GM19468 (cell line): ENCODE results near the gene OIP5.
A peak's percentile ranks its signal among the peaks of the same experiment; 100 is the strongest.
"Not testable (repeated sequence)": the region's sequence is repeated elsewhere in the genome, so short reads cannot be mapped to it uniquely, and the experiment has no call there.

Experiments
- ATAC-seq: cut with Tn5 transposase; IDR thresholded peaks from one replicate; pipeline ENCODE4 v1.9.1; 2021; ENCODE audit warnings: mild to moderate bottlenecking, moderate library complexity, moderate number of reproducible peaks; ENCODE audit not compliant: unreplicated experiment; ENCODE audit errors: extremely low read depth

OIP5 gene

DNA sequence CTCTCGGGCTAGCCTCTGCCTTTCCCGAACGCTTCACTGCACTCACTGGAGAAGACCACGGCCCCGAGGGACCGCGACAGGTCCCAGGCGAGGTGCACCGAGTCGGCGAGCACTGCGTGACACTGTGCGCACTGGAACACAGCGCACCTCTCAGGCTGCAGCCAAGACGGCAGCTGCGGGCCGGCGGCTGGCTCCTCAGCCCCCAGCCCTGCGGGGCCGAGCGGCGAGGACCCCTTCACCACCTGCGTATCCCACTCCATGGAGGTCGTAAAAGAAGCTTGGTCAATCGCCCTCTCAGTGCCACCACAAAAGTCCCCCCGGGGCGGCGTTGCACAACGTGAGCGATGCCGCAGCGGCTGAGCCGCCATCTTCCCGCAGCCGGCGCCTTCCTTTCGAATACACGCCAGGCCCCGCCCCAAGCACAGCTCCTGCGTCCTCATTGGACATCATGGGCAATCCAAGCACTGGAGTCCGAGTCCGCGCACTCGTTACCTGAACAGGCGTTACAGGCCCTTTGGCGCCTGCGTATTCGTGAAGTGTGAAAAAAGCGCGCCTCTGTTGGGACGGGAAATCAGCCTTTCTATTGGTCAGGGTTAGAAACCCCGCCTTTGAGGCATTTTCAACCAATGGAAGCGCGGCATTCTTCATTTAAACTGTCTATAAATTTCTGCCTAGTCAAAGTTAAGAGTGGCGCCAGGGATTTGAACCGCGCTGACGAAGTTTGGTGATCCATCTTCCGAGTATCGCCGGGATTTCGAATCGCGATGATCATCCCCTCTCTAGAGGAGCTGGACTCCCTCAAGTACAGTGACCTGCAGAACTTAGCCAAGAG is at the start of gene OIP5, which contains the start of gene NUSAP1:
OIP5 (minus strand) TSS at position 398 of the 832 bp plus-strand sequence; CDS start at position 368, 30 bp downstream.
NUSAP1 (plus strand) TSS at position 688 of the 832 bp plus-strand sequence; CDS start at position 765, 77 bp downstream.
- peak; percentile 64 for ATAC-seq

DNA sequence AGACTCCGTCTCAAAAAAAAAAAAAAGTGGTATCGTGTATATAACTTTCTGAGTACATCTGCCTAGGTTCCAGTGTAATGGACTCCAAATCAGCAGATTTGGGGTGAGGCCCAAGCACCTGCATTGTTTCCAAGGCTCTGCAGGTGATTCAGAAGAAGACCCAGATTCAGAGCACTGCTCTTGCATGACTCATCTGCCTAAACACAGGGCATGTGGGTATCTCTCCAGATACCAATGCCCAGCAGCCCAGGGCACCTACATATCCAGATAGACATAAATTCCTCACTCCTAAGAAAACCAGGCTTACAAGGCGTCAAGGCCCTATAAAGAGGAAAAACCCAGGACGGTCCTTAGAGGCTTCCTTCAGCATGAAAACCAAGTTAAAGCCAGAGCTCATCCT is 45.6 kb upstream of the OIP5 start:
- no peak for ATAC-seq

DNA sequence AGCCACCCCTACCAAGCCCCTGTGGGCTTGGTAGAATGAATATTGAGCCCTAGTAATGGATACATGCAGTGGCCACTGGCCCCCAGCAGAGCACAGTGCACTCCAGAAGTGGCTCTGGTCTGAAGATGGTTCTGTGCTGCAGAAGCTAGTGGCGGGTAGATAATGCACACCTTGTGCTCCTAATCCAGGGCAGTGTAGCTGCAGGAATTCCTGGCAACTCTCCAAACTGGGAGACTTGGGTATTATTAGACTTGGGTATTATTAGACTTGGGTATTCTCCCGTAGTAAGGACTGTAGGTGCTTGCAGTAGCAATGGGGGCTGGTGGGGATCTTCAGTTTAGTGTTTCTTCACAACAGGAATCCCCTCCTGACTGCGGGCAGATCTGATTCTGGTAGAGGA is 35.0 kb upstream of the OIP5 start:
- ATAC-seq: no peak

DNA sequence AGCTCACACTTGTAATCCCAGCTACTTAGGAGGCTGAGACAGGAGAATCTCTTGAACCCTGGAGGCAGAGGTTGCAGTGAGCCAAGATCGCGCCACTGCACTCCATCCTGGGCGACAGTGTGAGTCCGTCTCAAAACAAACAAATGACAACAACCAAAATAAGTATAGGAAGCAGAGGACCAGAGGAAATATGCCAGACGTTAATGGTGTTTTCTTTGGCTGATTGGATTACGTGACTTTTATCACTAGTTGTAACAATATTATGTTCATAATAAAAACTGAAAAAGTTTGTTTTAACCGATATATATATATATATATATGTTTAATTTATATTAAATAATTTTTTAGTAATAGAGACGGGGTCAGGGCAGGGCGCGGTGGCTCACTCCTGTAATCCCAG is 22.0 kb upstream of the OIP5 start:
- ATAC-seq: no peak

DNA sequence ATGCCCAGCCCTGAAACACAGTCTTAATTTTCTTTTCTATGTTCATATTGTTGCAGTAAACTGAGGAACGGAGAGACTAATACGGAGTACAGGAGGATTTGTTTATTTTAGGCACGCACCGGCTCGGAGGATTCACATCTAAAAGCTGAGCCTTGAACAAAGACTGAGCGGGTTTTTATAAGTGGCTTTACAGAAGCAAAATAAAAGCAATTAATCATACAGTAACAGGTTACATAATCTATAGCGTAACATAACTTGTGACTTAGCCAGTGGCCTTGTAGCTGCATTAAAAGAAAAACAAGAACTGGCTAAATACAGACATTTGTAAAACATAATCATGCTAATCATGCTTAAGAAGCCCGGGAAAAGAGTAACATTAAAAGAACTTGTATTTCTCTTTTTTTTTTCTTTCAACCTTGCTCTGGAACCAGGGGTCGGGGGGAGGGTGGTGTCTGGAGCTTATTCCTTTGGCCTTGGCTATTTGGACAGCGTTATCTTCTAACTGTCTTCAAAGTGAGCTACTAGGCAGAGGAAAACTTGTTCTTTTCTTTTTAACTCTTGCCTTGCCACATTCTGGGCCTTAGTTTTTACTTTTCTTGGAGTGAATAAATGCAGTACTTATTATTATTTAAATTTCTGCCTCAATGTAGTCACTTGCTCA is 17.8 kb upstream of the OIP5 start:
- ATAC-seq: no peak

DNA sequence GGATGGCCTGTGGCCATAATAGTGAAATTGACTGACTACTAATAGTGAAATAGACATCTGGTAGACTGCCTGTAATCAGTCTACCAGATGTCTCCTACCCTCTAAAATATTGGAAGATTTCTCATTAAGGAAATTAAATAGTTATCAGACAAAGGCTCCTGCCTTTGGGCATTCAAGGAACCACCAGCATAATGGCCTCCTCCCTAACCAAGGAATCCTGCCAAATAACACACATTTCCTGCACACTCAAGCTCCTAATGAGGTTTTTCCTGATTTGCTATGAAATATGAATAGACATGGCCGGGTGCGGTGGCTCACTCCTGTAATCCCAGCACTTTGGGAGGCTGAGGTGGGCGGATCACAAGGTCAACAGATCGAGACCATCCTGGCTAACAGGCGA is 14.8 kb upstream of the OIP5 start:
- no peak for ATAC-seq

DNA sequence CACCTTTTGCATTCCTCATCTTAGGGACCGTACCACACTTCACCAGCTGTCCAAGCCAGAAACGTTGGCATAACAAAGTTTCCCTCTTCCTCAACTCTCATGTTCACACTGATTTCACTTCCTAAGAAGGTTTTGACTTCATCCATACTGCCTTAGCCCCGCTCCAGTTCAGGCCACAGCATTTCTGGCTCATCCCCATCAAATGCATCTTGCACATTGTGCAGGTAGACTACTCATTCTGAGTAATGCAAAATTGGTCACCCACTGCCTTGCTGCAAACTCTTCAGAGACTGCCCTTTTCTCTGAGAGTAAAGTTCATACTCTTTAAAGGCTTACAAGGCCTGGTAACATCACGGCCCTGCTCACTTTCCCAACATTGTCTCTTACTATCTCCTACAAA is 9.1 kb upstream of the OIP5 start:
- no peak for ATAC-seq

DNA sequence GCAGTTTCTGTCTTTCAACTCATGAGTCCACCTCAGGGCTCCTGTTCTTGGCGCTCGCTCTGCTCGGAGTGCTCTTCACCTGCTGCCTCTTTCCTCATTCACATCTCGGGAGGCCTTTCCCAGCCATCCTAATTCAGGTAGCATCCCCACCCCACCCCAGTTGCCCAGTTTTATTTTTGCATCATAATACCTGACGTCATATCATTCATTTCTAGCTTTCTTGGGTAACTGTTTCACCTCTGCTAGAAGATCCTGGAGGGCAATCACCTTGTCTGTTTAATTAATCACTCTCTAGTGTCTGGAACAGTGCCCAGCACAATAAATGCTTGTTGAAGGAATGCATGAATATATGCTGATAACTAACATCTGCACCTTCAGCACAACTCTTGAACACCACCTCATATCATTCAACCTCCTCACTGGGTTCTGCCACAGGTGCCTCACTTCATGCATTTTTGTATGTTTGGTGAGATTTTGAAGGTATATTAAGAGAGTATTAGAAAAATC is 7.9 kb upstream of the OIP5 start:
- no peak for ATAC-seq

DNA sequence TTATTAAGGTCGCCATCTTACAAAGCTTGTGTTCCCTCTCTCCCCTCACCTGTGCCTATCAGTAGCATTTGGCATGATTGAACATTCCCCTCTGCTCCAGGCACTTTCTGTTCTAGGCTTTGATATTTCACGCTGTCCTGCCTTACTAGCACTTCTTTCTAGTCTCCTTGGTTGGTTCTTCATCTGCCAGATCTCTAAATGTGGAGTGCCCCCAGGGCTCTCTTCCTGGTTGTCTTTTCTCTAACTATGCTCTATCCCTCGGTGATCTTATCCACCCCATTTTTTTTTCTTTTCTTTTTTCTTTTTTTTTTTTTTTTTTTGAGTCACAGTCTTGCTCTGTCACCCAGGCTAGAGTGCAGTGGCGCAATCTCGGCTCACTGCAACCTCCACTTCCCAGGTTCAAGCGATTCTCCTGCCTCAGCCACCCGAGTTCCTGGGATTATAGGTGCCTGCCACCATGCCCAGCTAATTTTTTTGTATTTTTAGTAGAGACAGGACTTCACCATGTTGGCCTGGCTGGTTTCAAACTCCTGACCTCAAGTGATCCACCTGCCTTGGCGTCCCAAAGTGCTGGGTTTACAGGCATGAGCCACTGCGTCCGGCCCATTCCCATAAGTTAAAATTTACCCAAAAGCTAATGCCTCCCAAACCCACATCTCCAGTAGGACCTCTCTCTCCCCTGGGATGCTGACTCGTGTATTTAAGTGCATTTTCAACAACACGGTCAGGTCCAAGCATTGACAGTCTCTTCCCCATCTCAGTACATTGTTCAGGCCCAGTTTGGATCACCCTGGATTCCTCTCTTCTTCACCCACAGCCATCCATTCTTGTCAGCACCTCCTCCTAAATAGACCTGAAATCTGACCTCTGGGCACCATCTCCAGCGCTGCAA is 5.5 kb upstream of the OIP5 start:
- no peak for ATAC-seq

DNA sequence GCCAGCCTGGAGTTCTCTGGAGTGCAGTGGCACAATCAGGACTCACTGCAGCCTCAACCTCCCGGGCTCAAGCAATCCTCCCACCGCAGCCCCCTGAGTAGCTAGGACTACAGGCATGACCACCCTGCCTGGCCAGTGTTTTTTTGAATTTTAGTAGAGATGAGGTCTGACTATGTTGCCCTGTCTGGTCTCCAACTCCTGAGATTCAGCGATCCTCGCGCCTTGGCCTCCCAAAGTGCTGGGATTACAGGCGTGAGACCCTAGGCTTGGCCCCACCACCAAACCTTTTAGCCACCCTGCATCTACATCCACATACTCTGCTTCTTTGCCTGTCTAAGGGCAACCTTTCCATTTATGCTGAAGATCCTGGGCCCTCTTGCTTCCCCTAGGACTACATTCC is 4.7 kb upstream of the OIP5 start:
- no peak for ATAC-seq

DNA sequence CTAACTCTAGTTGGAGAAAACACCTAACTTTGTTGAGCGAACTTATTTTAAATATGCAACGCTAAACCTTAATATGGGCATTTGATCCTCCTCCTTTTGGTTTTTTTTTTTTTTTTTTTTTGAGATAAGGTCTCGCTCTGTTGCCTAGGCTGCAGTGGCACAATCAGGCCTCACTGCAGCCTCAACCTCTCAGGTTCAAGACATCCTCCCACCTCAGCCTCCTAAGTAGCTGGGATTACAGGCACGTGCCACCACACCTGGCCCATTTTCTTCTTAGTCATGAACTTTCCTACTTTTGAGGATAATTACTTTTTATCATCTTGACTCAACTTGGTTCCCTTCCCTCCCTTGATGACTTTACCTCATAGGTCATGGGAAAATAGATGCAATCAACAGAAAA is 4.2 kb upstream of the OIP5 start:
- no peak for ATAC-seq

DNA sequence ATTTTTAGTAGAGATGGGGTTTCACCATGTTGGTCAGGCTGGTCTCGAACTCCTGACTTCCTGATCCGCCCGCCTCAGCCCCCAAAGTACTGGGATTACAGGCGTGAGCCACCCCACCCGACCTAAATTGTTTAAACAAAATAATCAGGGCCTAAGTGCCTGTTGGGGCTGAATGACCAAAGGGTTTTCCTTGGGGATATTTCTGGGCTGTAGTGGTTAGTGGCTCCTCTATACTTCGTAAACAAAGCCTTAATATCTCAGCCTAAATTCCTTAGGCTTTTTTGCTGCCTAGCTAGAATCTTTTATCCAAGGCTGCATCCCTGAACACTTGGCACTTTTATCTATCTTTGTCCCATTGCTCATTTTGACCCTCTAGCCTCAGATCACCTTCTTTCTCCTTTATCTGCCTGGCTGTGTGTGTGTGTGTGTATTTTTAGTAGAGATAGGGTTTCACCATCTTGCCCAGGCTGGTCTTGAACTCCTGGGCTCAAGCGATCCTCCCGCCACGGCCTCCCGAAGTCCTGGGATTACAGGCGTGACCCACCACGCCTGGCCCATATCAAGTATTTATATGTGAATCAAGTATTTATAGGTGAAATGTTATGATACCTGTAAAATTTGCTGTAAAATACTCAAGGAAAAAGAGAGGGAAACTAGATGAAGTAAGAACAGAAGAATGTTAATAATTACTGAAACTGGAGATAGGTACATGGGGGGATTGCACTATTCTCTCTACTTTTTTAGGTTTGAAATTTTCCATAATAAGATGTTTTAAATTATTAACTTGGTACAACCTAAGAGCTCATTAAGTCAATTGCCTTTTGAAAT is 2.1 kb upstream of the OIP5 start:
- no peak for ATAC-seq

DNA sequence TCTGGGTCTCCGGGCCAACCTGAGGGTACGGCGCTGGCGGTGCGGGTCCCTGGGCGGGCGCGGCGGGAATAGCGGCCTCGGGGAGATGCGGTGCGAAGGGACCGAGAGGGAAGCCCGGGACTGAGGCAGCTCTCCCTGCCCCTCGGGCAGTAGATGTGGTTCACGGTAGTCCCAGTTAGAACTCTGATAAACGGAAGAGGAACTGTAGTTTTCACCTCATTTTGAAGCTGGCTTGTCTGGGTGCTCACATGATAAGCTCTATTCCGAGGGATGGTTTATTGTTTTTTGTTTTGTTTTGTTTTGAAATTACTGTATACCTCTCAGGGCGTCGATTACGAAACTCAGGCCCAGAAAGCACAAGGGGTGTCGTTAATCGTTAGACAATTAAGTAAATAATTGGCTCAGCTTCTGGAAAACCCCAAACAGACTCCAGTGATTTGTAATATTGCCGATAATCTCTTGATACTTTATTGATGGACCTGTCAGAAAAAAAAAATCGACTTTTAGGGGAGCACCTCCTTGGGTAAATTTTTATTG is 703 bp upstream of the OIP5 start:
- ATAC-seq: no peak

DNA sequence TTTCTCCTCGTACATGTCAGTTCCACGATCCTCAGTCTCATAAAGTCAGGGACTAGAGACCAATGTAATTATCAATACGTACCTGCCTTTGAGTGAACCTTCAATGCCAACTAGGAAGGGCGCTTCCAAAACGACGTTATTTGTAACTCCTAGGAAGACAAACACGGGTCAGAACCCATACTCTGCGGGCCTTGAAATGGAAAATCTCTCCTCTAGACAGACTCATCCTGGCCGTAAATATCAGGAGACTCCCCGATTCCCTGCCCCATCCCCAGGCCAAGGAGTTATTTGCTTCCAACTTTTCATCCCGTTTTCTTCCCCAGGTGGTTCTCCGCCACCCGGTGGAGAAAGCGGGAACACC is 578 bp downstream of the OIP5 start:
- ATAC-seq: no peak

DNA sequence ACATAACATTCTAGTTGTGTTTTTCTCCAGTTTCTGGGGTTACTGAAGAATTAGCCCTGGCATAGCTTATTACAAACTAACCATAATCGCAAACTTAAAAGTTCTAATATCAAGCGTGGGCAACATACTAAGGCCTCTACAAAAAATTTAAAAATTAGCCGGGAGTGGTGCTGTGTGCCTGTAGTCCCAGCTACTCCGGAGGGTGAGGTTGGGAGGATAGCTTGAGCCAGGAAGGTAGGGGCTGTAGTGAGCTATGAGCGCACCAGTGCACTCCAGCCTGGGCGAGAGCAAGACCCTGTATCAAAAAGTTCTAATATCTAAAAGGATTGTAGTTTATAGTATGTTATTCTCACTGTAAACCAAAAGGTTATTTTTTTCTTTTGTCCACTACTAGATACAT is 1.1 kb downstream of the OIP5 start:
- no peak for ATAC-seq

DNA sequence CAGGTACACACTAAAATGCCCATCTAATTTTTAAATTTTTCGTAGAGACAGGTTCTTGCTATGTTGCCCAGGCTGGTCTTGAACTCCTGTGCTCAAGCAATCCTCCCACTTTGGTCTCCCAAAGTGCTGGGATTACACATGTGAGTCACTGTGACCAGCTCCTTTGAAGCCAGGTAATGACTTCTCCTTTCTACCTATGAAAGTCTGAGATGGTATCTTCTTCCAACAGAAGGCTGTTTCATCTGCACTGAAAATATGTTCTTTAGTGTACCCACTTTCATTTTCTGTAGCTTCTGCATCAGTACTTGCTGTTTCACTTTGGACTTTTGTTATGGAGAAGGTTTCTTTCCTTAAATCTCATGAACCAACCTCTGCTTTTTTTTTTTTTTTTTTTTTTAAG is 8.8 kb downstream of the OIP5 start:
- ATAC-seq: no peak

DNA sequence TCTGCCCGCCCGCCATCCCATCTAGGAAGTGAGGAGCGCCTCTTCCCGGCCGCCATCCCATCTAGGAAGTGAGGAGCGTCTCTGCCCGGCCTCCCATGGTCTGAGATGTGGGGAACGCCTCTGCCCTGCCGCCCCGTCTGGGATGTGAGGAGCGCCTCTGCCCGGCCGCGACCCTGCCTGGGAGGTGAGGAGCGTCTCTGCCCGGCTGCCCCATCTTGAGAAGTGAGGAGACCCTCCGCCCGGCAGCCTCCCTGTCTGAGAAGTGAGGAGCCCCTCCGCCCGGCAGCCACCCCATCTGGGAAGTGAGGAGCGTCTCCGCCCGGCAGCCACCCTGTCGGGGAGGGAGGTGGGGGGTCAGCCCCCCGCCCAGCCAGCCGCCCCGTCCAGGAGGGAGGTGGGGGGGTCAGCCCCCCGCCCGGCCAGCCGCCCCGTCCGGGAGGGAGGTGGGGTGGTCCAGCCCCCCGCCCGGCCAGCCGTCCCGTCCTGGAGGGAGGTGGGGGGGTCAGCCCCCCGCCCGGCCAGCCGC is 11.5 kb downstream of the OIP5 start:
- ATAC-seq: not testable (repeated sequence)

DNA sequence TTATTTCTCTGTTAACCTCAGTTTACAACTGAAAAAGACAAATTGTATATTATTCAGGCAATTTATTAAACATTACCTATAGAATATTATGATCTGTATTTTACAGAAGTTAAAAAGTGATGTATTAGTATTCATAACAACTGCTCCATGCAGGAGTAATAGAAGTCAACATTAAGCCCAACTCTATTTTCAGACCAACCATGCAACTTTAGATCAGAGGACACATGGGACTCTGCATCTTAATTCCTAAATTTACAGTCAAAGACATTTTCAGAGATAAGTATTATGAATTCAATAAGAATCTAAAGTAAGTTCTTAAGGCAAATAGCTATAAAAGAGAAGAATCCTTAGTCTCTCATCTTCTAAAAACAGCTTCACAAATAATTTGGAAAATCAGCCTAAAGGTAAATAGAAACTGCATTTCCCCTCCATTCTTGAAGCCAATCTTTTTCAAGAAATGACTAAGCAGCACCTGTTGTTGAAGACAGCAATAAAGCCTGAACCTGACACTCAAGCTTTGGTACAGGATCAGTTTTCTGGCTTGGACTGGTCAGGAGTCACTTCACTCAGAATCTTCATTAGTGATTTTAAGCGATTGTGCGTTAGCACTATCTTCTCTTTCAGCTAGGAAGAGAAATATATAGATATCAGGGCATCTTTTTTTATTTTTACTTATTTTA is 23.0 kb downstream of the OIP5 start:
- ATAC-seq: no peak

DNA sequence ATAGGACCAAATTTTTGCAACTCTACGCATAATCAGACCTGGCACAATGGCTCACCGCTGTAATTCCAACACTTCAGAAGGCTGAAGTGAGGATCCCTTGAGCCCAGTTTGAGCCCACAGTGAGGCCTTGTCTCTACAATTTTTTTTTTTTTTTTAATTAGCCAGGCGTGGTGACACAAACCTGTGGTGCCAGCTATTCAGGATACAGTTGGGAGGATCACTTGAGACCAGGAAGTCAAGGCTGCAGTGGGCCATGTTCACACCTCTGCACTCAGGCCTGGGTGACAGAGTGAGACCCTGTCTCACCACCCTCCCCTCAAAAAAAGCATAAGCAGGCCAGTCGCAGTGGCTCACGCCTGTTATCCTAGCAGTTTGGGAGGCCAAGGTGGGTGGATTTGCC is 24.7 kb downstream of the OIP5 start:
- ATAC-seq: no peak
